Measurements from ENCODE around the gene CARS1.

The CARS1 gene

GRCh38 chr11:3095712-3096361 is 38.6 kb upstream of the CARS1 start:
- Histone ChIP-seq H4K20me1 (ENCODE audit: low read depth, low read length) (no peaks in the 10 kb centered on the region), H3K9me3 (ENCODE audit: insufficient read depth, low read length) (no peaks in the 10 kb centered on the region), H3K4me3 (ENCODE audit: insufficient read depth, low read length, poor library complexity, severe bottlenecking) (no peak overlapping the region), H3K27me3 (ENCODE audit: low read length) (no peaks in the 10 kb centered on the region), H3K27ac (ENCODE audit: low read depth, low read length) (no peak overlapping the region), H3K36me3 (ENCODE audit: low read length) (no peaks in the 10 kb centered on the region), H3F3A (ENCODE audit: insufficient read depth) (no peaks in the 10 kb centered on the region), H3K4me2 (ENCODE audit: low read depth, low read length, poor library complexity, severe bottlenecking) (no peak overlapping the region), H2AFZ (ENCODE audit: low read depth, low read length, severe bottlenecking) (no peak overlapping the region), H3K9me2 (replicated peaks; ENCODE audit: insufficient read depth, low read length) (no peaks in the 10 kb centered on the region), H3K9ac (ENCODE audit: low read length) (no peak overlapping the region), H3K79me2 (ENCODE audit: insufficient read depth, low read length) (no peaks in the 10 kb centered on the region)
- TF ChIP-seq CTCF (IDR thresholded peaks at IDR 0.05; ENCODE audit: insufficient read depth, low read length, poor library complexity, severe bottlenecking): no peak
- no peak for TF ChIP-seq EZH2phosphoT487 (conservative IDR thresholded peaks at IDR 0.05; ENCODE audit: low read length)

GRCh38 chr11:3094223-3094824 is 37.1 kb upstream of the CARS1 start:
- Histone ChIP-seq H3K27me3 (ENCODE audit: low read length) (no peaks in the 10 kb centered on the region), H4K20me1 (ENCODE audit: low read depth, low read length) (no peaks in the 10 kb centered on the region), H3K9ac (ENCODE audit: low read length) (no peak overlapping the region), H3K27ac (ENCODE audit: low read depth, low read length) (no peak overlapping the region), H3K79me2 (ENCODE audit: insufficient read depth, low read length) (no peaks in the 10 kb centered on the region), H3K4me2 (ENCODE audit: low read depth, low read length, poor library complexity, severe bottlenecking) (no peak overlapping the region), H3K9me2 (replicated peaks; ENCODE audit: insufficient read depth, low read length) (no peaks in the 10 kb centered on the region), H3F3A (ENCODE audit: insufficient read depth) (no peaks in the 10 kb centered on the region), H2AFZ (ENCODE audit: low read depth, low read length, severe bottlenecking) (no peak overlapping the region), H3K4me3 (ENCODE audit: insufficient read depth, low read length, poor library complexity, severe bottlenecking) (no peak overlapping the region), H3K36me3 (ENCODE audit: low read length) (no peaks in the 10 kb centered on the region), H3K9me3 (ENCODE audit: insufficient read depth, low read length) (no peaks in the 10 kb centered on the region)
- TF ChIP-seq CTCF (IDR thresholded peaks at IDR 0.05; ENCODE audit: insufficient read depth, low read length, poor library complexity, severe bottlenecking) (no peak), EZH2phosphoT487 (conservative IDR thresholded peaks at IDR 0.05; ENCODE audit: low read length) (no peak)

DNA sequence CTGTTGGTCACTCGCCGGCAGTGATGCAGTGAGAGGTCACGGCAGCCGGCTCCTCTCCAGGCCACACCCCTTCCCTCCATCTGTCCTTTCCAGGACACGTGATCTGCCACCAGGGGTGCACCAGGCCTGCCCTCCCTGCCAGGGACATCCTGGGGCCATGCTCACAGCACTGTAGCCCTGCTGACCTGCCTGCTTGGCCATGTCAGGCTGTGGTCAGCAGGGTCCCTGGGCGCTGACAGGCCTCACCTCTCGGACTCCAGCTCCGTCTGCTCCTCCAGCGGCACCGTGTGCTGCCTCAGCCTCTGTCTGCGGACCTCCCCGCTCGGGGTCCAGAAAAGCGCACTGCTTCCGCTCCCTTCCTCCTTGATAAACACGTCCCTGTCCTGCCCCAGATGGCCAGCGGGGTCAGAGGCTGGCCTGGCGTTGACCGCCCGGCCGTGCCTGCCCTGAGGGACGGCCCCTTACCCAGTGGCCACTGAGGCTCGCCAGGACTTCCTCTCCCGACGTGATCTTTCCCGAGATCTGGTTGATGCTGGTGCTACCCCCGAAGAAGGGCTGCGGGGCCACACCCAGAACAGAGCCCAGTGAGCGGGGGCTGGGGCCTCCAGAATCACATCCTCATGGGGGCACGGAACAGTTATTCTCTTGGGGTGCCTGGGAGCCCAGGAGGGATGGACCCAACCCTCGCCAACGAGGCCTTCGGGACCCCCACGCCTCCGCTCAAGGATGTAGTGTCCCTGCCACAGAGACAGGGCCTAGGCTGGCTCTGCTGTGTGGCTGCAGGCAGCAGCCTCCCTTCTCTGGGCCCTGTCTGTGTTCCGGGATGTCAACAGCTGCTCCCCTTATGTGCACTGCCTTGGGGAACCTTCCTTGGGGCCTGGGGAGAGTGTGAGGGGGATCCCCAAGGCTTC is 36.3 kb upstream of the CARS1 start:
- no peak overlapping the region for H3K4me3 ChIP-seq (ENCODE audit: insufficient read depth, low read length, poor library complexity, severe bottlenecking)
- no peaks in the 10 kb centered on the region for H3K79me2 ChIP-seq (ENCODE audit: insufficient read depth, low read length)
- no peaks in the 10 kb centered on the region for H3K9me2 ChIP-seq (replicated peaks; ENCODE audit: insufficient read depth, low read length)
- H4K20me1 ChIP-seq (ENCODE audit: low read depth, low read length): no peaks in the 10 kb centered on the region
- no peaks in the 10 kb centered on the region for H3K9me3 ChIP-seq (ENCODE audit: insufficient read depth, low read length)
- TF ChIP-seq EZH2phosphoT487 (conservative IDR thresholded peaks at IDR 0.05; ENCODE audit: low read length) (no peak), CTCF (IDR thresholded peaks at IDR 0.05; ENCODE audit: insufficient read depth, low read length, poor library complexity, severe bottlenecking) (no peak)
- H3K27me3 ChIP-seq (ENCODE audit: low read length): no peaks in the 10 kb centered on the region
- H3F3A ChIP-seq (ENCODE audit: insufficient read depth): no peaks in the 10 kb centered on the region
- H3K27ac ChIP-seq (ENCODE audit: low read depth, low read length): no peak overlapping the region
- H3K36me3 ChIP-seq (ENCODE audit: low read length): no peaks in the 10 kb centered on the region
- no peak overlapping the region for H3K4me2 ChIP-seq (ENCODE audit: low read depth, low read length, poor library complexity, severe bottlenecking)
- H3K9ac ChIP-seq (ENCODE audit: low read length): no peak overlapping the region
- H2AFZ ChIP-seq (ENCODE audit: low read depth, low read length, severe bottlenecking): no peak overlapping the region
